Parathyroid adenoma (tissue), 2 donors: Measurements from ENCODE around the gene CHTF18.

Source experiments
- H2AFZ ChIP-seq: fragments of 300-600 bp; sonication (generic); one replicate; pipeline ENCODE4 v1.7.0; 2017; ENCODE audit warnings: antibody characterized with exemption, mild to moderate bottlenecking
- H3K27ac ChIP-seq: fragments of 300-600 bp; sonication (generic); one replicate; pipeline ENCODE4 v1.7.0; 2017
- H3K27me3 ChIP-seq: fragments of 300-600 bp; sonication (generic); one replicate; pipeline ENCODE4 v1.7.0; 2017; ENCODE audit warnings: low read length; ENCODE audit not compliant: control insufficient read depth, insufficient read depth
- H3K36me3 ChIP-seq: fragments of 300-600 bp; sonication (generic); one replicate; pipeline ENCODE4 v1.7.0; 2017; ENCODE audit warnings: low read length; ENCODE audit not compliant: control insufficient read depth, insufficient read depth
- H3K4me1 ChIP-seq: fragments of 300-600 bp; sonication (generic); one replicate; pipeline ENCODE4 v1.7.0; 2017; ENCODE audit warnings: control low read depth
- H3K4me2 ChIP-seq: fragments of 300-600 bp; sonication (generic); one replicate; pipeline ENCODE4 v1.7.0; 2017; ENCODE audit warnings: low read length
- H3K4me3 ChIP-seq: fragments of 300-600 bp; sonication (generic); one replicate; pipeline ENCODE4 v1.7.0; 2017; ENCODE audit warnings: low read depth, low read length
- H3K79me2 ChIP-seq: fragments of 300-600 bp; sonication (generic); one replicate; pipeline ENCODE4 v1.7.0; 2017; ENCODE audit warnings: control low read depth
- H3K9ac ChIP-seq: fragments of 300-600 bp; sonication (generic); one replicate; pipeline ENCODE4 v1.7.0; 2017; ENCODE audit warnings: mild to moderate bottlenecking
- H3K9me3 ChIP-seq: fragments of 300-600 bp; sonication (generic); one replicate; pipeline ENCODE4 v1.7.0; 2017; ENCODE audit warnings: low read length; ENCODE audit not compliant: control insufficient read depth
- CTCF ChIP-seq: fragments of 300-600 bp; sonication (generic); IDR thresholded peaks from one replicate; pipeline ENCODE4 v1.7.0; 2017; ENCODE audit warnings: antibody characterized with exemption, mild to moderate bottlenecking
- donor health status: primary hyperparathyroidism.

CHTF18 gene

GRCh38 chr16:785563-786535, 2.6 kb upstream of the CHTF18 start:
- Histone ChIP-seq H2AFZ (peak overlapping the region; percentile 15), H3K36me3 (no peaks in the 10 kb centered on the region), H3K4me2 (no peak overlapping the region), H3K4me3 (no peak overlapping the region), H3K4me1 (peaks cover 7% of the 10 kb centered on the region), H3K27ac (no peak overlapping the region), H3K79me2 (no peaks in the 10 kb centered on the region), H3K9me3 (no peaks in the 10 kb centered on the region), H3K27me3 (no peaks in the 10 kb centered on the region), H3K9ac (no peak overlapping the region)
- peak; percentile 63 for TF ChIP-seq CTCF

GRCh38 chr16:787321-787966, 976 bp upstream of the CHTF18 start:
- no peak for TF ChIP-seq CTCF
- peak overlapping the region; percentile 53 for H3K9ac ChIP-seq
- no peaks in the 10 kb centered on the region for H3K27me3 ChIP-seq
- peak overlapping the region; percentile 64 for H3K4me3 ChIP-seq
- peak overlapping the region; percentile 72 for H2AFZ ChIP-seq
- no peak overlapping the region for H3K27ac ChIP-seq
- H3K4me1 ChIP-seq: peaks cover 7% of the 10 kb centered on the region
- H3K36me3 ChIP-seq: no peaks in the 10 kb centered on the region
- H3K9me3 ChIP-seq: no peaks in the 10 kb centered on the region
- no peaks in the 10 kb centered on the region for H3K79me2 ChIP-seq
- H3K4me2 ChIP-seq: peak overlapping the region; percentile 98

GRCh38 chr16:787978-788398, 432 bp upstream of the CHTF18 start, which contains the start of gene RPUSD1:
Gene RPUSD1 (minus strand): TSS chr16:788381. CDS start chr16:787737, 644 bp downstream.
- Histone ChIP-seq H3K79me2 (no peaks in the 10 kb centered on the region), H3K4me3 (peak within 1 kb of the TSS; percentile 64), H3K9me3 (no peaks in the 10 kb centered on the region), H3K9ac (peak within 1 kb of the TSS; percentile 53), H3K36me3 (no peaks in the 10 kb centered on the region), H2AFZ (peak within 1 kb of the TSS; percentile 93), H3K27ac (no peak within 1 kb of the TSS), H3K4me2 (peak within 1 kb of the TSS; percentile 98), H3K4me1 (peaks cover 7% of the 10 kb centered on the region), H3K27me3 (no peaks in the 10 kb centered on the region)
- no peak for TF ChIP-seq CTCF

GRCh38 chr16:789191-789850, 901 bp downstream of the CHTF18 start:
- Histone ChIP-seq H3K9ac (no peak overlapping the region), H2AFZ (no peak overlapping the region), H3K4me1 (peaks cover 7% of the 10 kb centered on the region), H3K27me3 (no peaks in the 10 kb centered on the region), H3K36me3 (no peaks in the 10 kb centered on the region), H3K4me2 (peak overlapping the region; percentile 75), H3K79me2 (no peaks in the 10 kb centered on the region), H3K4me3 (no peak overlapping the region), H3K9me3 (no peaks in the 10 kb centered on the region), H3K27ac (no peak overlapping the region)
- no peak for TF ChIP-seq CTCF
